GF-D8 (cell line): ENCODE measurements around the gene OR52B4.
A peak's percentile ranks its signal among the peaks of the same experiment; 100 is the strongest.
"Not testable (repeated sequence)": the region's sequence is repeated elsewhere in the genome, so short reads cannot be mapped to it uniquely, and the experiment has no call there.

Source experiments
- DNase-seq: peaks from one replicate; lab custom pipeline; 2025; lab: John Stamatoyannopoulos, UW

The OR52B4 gene

GRCh38 chr11:4368286-4368685 is at the start of gene OR52B4:
Gene OR52B4, minus strand, starts transcription at chr11:4368386. Its CDS starts 91 bp downstream, at chr11:4368295.
- no peak for DNase-seq

GRCh38 chr11:4416816-4417215 is 48.6 kb upstream of the OR52B4 start:
- no peak for DNase-seq

- no peak for DNase-seq
Measured at GRCh38 chr11:4416306-4416705, 48.1 kb upstream of the OR52B4 start.

DNA sequence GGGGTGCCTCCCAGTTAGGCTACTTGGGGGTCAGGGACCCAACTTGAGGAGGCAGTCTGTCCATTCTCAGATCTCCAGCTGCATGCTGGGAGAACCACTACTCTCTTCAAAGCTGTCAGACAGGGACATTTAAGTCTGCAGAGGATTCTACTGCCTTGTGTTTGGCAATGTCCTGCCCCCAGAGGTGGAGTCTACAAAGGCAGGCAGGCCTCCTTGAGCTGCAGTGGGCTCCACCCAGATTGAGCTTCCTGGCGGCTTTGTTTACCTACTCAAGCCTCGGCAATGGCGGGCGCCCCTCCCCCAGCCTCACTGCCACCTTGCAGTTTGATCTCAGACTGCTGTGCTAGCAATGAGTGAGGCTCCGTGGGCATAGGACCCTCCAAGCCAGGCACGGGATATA is 38.0 kb upstream of the OR52B4 start:
- not testable (repeated sequence) for DNase-seq

GRCh38 chr11:4393858-4394223 is 25.7 kb upstream of the OR52B4 start:
- DNase-seq, result no peak

GRCh38 chr11:4393209-4393857 is 25.1 kb upstream of the OR52B4 start, which contains the start of gene TRIM21:
Gene TRIM21, minus strand, starts transcription at chr11:4393702. Its CDS starts 3,293 bp downstream, at chr11:4390409.
- peak; percentile 55 for DNase-seq

- DNase-seq, result no peak
Measured at GRCh38 chr11:4388221-4388620, 20.0 kb upstream of the OR52B4 start.

GRCh38 chr11:4385978-4386740 is 18.0 kb upstream of the OR52B4 start:
- DNase-seq, result no peak

GRCh38 chr11:4381901-4382300 is 13.7 kb upstream of the OR52B4 start:
- DNase-seq, result no peak

GRCh38 chr11:4375431-4376140 is 7.4 kb upstream of the OR52B4 start:
- no peak for DNase-seq

- DNase-seq, result no peak
Measured at GRCh38 chr11:4370166-4370565, 2.0 kb upstream of the OR52B4 start.

GRCh38 chr11:4348142-4348541 is 20.0 kb downstream of the OR52B4 start:
- not testable (repeated sequence) for DNase-seq

DNA sequence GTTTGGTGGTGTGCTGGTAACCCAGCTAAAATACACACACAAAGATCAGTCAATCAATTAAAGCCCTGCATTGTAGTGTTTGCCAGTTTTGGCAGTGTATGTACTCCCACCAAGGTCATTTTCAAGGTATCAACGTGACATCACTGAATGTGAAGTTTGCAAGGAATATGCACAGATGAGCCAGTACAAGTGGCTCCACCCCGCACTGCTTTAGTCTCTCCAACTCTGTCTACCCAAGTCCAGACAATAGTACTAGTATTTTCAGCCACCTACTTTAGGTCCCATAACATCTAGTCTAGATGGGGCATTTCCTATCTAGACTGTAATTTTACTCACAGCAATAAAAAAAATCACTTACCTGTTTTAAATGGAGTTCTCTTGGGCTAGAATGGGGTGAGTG is 22.8 kb downstream of the OR52B4 start:
- not testable (repeated sequence) for DNase-seq

DNA sequence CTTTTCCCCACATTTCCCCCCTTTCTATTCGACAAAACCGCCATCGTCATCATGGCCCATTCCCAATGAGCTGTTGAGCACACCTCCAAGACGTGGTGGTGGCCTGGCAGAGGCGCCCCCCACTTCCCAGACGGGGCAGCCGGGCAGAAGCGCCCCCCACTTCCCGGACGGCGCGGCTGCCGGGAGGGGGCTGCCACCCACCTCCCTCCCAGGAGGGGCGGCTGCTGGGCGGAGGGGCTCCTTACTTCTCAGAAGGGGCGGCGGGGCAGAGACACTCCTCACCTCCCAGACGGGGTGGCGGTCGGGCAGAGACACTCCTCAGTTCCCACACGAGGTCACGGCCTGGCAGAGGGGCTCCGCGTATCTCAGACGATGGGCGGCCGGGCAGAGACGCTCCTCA is 33.8 kb downstream of the OR52B4 start:
- not testable (repeated sequence) for DNase-seq
